Right cardiac atrium (tissue), 5 donors: Measurements from ENCODE around the gene LINC01488. TPM values are rescaled to one million over a fixed set of nuclear protein-coding genes. Genes with fewer than 3 reads are reported as not detected.

Experiments
- ATAC-seq, 2 donors: fragments of 200-7000 bp; cut with Tn5 transposase; one replicate each; pipeline versions ENCODE4 v1.8.0 to v1.9.1; 2020; ENCODE audit warnings: moderate library complexity in 2 of 2, mild to moderate bottlenecking in 1 of 2
- DNase-seq, 3 donors: peaks; one replicate each; pipeline ENCODE4 v3.0.0-alpha.2; 2020
- H3K27ac ChIP-seq: one replicate; pipeline ENCODE4 v1.5.1; 2013; ENCODE audit warnings: mild to moderate bottlenecking, low read length, control low read depth, moderate library complexity
- H3K27me3 ChIP-seq: one replicate; pipeline ENCODE4 v1.6.1; 2013; ENCODE audit not compliant: control insufficient read depth, insufficient read depth
- H3K4me1 ChIP-seq: one replicate; pipeline ENCODE4 v1.6.1; 2013; ENCODE audit warnings: low read length; ENCODE audit not compliant: control insufficient read depth, insufficient read depth
- H3K4me3 ChIP-seq: one replicate; pipeline ENCODE4 v1.5.1; 2013; ENCODE audit warnings: low read length, control low read depth
- H3K9me3 ChIP-seq: one replicate; pipeline ENCODE4 v1.6.1; 2013; ENCODE audit warnings: low read length; ENCODE audit not compliant: control insufficient read depth
- WGBS: extraction: QIAGEN DNeasy Blood & Tissue Kit; methylation state at CpG from one replicate; pipeline ENCODE4 v1.1.7; 2013; 5-methylcytosine and 5-hydroxymethylcytosine counted together
- intact Hi-C, 4 donors: fragments of 100-400 bp; cut with DNase I; formaldehyde crosslinking; loops; one replicate each; pipeline versions ENCODE4 v1.11.0 to v1.14.0; 2022 to 2023
- polyA plus RNA-seq: library from polyadenylated mRNA; stranded (reverse); fragments of 200-250 nt; gene quantifications from one replicate; pipeline ENCODE4 v1.2.3, GENCODE V29; 2013
- total RNA-seq, 4 donors: library from RNA; stranded (reverse); fragmentation: NEBNext Ultra II Directional; extraction: Animal tissue kit (Norgen Biotek cat#: 25700); gene quantifications; one replicate each; pipeline ENCODE4 v1.2.1, GENCODE V29; 2021
- donor health status: healthy with polysubstance abuse.
- donor health status: DM: no; HTN: yes; CAD: no.
- donor health status: DM: no; HTN: no; CAD: no.
- donor health status: DM: no; HTN: yes; CAD: no; lungs with severe emphysema.
- donor health status: DM: yes; HTN: yes; CAD: no.

LINC01488 gene
- total and polyA plus RNA-seq, 5 donors = 0.14 to 0.17 (median 0.16) TPM; not detected in 2

DNA sequence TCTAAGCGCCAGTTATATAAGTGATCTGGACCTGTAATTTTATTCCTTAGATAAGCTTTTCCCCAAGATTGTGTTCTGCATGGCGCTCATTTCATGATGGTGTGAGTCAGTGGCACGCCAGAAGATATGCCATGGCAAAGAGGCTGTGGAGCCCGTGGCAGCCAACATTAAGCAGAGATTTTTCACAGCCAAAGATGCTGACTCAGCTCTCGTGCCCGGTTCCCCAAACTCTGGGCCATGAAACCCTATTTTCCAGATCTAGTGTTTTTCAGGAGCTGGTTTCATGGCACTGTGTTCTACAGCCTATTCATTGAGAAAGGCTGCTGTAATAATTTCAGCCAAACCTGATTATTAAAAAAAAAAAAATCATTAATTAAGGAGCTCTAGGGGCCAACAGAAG is 15.4 kb upstream of the LINC01488 start:
- DNase-seq = peak in 2 of 3 donors; percentile 6 to 15
- Histone ChIP-seq H3K27ac (no peak overlapping the region), H3K4me1 (no peaks in the 10 kb centered on the region), H3K4me3 (no peak overlapping the region), H3K27me3 (no peaks in the 10 kb centered on the region), H3K9me3 (peaks cover 2% of the 10 kb centered on the region)
- 88% methylated on average over 6 of the region's 6 CpGs for WGBS
- intact Hi-C loops = no loop called here
- no peak for ATAC-seq

DNA sequence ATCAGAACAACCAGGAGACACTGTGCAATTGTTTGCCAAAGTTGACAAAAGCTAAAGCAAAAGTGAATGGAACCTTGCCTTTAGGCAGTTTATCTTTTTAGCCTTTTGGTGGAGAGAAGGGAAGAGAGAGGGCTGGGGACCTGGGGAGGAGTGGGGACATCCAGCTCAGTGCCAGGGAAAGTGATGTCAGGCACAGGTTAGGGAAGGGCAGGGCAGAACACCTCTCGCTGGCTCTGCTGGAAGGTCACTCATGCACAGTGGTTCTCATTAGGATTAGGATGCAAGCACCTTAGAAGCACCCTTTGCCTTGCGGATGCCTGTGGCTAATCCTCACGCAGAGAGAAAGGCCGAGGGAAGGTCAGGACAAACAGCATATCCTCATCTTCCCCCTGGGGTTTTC is 14.3 kb upstream of the LINC01488 start:
- no peaks in the 10 kb centered on the region for H3K4me1 ChIP-seq
- ATAC-seq (no peak), DNase-seq (peak in 1 of 3 donors; percentile 26)
- H3K4me3 ChIP-seq = no peak overlapping the region
- WGBS = 83% methylated on average over 4 of the region's 4 CpGs
- intact Hi-C loops = no loop called here
- no peak overlapping the region for H3K27ac ChIP-seq
- no peaks in the 10 kb centered on the region for H3K9me3 ChIP-seq
- no peaks in the 10 kb centered on the region for H3K27me3 ChIP-seq

DNA sequence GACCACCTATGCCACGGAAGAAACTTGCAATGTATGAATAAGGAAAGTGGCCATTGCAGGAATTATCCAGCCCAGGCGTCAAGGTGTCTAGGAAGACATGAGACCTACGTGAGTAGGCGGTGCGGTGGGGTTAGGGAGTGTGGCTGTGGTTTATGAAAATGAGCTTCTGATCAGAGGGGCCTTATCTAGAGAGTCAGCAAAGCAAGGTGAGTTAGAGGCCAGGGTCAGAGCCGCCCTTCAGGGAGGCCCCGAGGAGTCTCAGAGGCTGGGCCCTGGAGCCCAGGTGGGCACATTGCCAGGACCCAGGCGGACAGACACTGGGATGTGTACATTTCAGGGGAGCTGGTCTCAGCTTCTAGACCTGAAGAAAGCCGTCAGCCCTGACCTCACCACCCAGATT is 13.8 kb upstream of the LINC01488 start:
- Histone ChIP-seq H3K4me3 (no peak overlapping the region), H3K27ac (no peak overlapping the region), H3K4me1 (no peaks in the 10 kb centered on the region), H3K9me3 (no peaks in the 10 kb centered on the region), H3K27me3 (no peaks in the 10 kb centered on the region)
- ATAC-seq = no peak
- 73% methylated on average over 9 of the region's 9 CpGs for WGBS
- peak in 2 of 3 donors; percentile 43 to 58 for DNase-seq
- intact Hi-C loops = no loop called here

DNA sequence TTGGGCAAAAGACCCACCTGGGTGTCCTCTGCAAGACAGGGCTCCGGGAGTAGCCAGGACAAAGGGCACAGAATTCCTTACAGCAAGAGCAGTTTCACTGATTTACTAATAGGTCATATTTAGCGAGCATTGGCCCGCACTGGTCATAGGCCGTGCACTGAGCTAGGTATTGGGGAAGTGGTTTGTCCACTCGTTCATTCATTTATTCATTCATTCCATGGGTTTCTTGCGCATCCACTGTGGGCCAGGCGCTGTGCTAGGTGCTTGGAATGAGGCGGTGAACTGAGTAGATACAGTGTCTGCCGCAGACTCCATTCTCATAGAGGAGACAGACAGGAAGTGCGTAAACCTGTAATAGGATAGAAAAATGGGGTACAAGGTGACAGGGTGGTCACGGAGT is 13.2 kb upstream of the LINC01488 start:
- intact Hi-C loops = no loop called here
- no peaks in the 10 kb centered on the region for H3K4me1 ChIP-seq
- ATAC-seq (no peak), DNase-seq (peak in 1 of 3 donors; percentile 8)
- no peak overlapping the region for H3K27ac ChIP-seq
- H3K27me3 ChIP-seq = no peaks in the 10 kb centered on the region
- 94% methylated on average over 11 of the region's 11 CpGs for WGBS
- H3K9me3 ChIP-seq = no peaks in the 10 kb centered on the region
- H3K4me3 ChIP-seq = no peak overlapping the region

DNA sequence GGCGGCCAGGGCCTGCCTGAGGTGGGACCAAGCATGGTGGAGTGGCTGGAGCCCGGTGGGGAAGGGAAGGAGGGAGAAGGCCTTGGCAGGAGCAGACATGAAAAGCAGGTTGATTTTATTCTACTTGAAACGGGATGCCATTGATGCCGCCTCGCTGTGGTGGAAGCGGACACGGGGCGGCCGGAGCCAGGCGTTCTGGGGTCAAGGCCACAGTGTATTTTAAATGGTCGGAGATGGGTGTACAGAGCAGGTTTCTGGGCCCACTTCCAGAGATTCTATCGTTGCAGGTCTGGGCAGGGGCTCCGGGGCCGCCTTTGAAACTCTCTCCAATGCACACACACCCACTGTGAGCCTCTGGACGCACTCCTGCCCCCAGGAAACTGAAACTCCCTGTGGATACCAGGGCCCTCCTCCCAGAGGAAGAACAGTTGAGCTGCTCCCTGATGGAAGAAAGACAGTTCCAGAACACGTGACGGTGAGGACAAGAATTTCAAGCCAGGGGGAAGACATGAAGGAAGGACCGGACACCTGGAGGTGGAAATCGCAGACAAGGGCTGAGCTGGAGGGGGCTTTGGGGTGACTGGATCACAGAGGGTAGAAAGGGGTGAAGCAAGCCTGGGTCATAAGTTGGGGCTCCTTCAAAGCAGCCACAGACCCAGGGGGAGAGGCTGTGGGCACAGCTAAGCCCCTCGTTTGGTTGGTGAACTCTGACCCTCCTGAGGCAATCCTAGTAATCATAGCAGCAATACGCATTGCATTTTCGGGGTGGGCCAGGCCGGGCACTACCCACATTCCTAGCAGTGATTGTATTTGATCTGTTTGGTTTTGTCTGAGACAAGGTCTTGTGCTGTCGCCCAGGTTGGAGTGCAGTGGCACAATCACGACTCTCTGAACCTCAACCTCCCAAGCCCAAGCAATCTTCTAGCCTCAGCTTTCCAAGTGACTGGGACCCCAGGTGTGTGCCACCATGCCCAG is 12.3 kb upstream of the LINC01488 start:
- intact Hi-C loops = no loop called here
- WGBS = 94% methylated on average over 25 of the region's 25 CpGs
- no peaks in the 10 kb centered on the region for H3K27me3 ChIP-seq
- ATAC-seq (no peak), DNase-seq (peak in 2 of 3 donors; percentile 16 to 51)
- H3K9me3 ChIP-seq = no peaks in the 10 kb centered on the region
- no peak overlapping the region for H3K27ac ChIP-seq
- H3K4me3 ChIP-seq = no peak overlapping the region
- no peaks in the 10 kb centered on the region for H3K4me1 ChIP-seq

GRCh38 chr11:69470301-69470700 is 11.2 kb upstream of the LINC01488 start:
- no peaks in the 10 kb centered on the region for H3K4me1 ChIP-seq
- DNase-seq = peak in 2 of 3 donors; percentile 33 to 34
- H3K27me3 ChIP-seq = no peaks in the 10 kb centered on the region
- intact Hi-C loops = no loop called here
- no peak overlapping the region for H3K27ac ChIP-seq
- H3K4me3 ChIP-seq = no peak overlapping the region
- no peak for ATAC-seq
- 85% methylated on average over 9 of the region's 9 CpGs for WGBS
- no peaks in the 10 kb centered on the region for H3K9me3 ChIP-seq

DNA sequence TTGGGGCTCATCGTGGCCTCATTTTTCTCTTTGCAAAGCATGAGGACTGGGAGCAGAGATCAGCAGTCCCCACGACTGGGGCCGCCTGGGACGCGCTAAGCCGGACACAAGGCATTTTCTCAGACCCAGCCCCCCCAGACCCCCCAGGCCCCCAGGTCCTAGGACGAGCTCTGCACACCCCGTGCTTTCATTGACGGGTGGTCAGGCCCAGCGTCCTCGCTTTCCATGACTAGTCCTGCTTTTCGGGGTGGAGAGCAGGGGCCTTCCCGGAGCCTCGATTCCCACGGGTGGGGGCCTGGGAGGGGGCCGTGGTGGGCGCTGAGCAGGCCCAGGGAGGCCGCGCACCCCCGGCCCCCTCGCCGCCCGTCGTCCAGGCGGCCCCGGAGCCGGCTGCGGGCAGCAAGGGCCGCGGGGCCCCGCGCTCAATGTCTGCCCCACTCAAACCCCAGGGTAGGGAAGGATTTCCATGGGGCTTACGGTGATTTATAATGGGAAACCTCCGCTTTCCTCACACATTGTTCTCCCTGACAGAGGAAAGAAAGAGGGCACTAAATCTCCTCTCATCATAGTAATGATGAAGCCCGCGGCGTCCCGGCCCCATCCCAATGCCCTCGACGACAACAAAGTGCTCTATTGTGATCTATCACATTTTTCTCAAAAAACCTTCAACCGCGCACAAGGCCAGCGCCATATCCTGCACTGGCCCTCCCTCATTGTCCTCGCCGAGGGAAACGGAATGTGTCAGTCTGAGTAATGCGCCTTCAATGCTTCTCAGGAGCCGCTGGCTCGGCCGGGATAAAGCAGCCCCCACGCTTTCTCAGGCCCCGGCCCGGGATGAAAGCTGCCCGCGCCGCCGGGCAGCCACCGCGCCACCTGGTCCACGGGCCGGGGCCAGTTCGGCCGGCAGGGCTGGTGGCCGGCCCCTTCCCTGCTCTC is 10.4 kb upstream of the LINC01488 start:
- H3K4me1 ChIP-seq = no peaks in the 10 kb centered on the region
- 73% methylated on average over 64 of the region's 64 CpGs for WGBS
- H3K27ac ChIP-seq = no peak overlapping the region
- H3K27me3 ChIP-seq = no peaks in the 10 kb centered on the region
- H3K9me3 ChIP-seq = no peaks in the 10 kb centered on the region
- intact Hi-C loops = no loop called here
- ATAC-seq (peak in 1 of 2 donors; percentile 24), DNase-seq (peak in 2 of 3 donors; percentile 32 to 41)
- H3K4me3 ChIP-seq = no peak overlapping the region

DNA sequence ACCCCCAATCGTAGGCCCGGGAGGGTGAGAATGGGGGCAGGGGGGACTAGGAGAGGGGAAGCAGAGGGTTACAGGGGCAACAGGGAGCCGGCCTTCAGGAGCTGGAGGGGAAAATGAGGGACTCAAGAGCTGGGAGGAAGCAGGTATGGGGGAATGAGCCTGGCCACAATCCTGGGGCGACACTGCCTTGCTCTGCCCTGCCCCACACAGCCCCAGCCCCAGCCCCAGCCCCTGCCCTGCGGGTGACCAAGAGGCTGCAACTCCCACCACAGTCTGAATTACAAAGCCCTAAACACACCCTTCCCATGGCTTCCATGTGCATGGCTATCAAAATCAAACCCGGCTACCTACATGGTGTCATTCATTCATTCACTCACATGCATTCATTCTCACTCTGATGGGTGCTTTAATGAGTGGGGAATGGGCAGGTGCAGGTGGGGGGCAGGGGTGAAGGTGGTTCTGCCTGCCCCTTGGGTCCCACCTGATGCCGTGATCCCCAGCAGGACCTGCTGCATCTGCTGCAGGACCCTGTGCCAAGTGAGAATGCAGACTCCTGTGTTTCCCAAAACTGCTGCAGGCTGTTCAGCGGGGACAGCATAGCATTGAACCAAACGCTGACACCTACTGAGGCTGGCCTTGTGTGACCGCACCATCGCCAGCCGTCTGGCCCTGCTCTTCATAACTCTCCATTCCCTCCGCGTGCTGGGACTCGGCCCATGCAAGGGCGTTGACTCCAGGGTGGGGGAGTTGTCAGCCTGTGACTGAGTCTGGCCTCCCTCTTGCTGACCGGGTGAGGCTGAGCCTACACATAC is 9.5 kb upstream of the LINC01488 start:
- no peak overlapping the region for H3K4me3 ChIP-seq
- H3K9me3 ChIP-seq = no peaks in the 10 kb centered on the region
- no peak for ATAC-seq
- intact Hi-C loops = no loop called here
- peak in 2 of 3 donors; percentile 36 to 53 for DNase-seq
- H3K27me3 ChIP-seq = no peaks in the 10 kb centered on the region
- 79% methylated on average over 17 of the region's 17 CpGs for WGBS
- no peak overlapping the region for H3K27ac ChIP-seq
- H3K4me1 ChIP-seq = no peaks in the 10 kb centered on the region

- Histone ChIP-seq H3K4me3 (no peak overlapping the region), H3K27me3 (no peaks in the 10 kb centered on the region), H3K9me3 (no peaks in the 10 kb centered on the region), H3K27ac (no peak overlapping the region), H3K4me1 (no peaks in the 10 kb centered on the region)
- 93% methylated on average over 12 of the region's 12 CpGs for whole genome bisulfite sequencing
- ATAC-seq (no peak), DNase-seq (peak in 2 of 3 donors; percentile 21 to 22)
- intact Hi-C loops = no loop called here
Observed at GRCh38 chr11:69472541-69473275, 8.8 kb upstream of the LINC01488 start.
